Measurements from ENCODE around the gene VWA5B2. TPM values are rescaled to one million over a fixed set of nuclear protein-coding genes. Genes with fewer than 3 reads are reported as not detected.
A peak's percentile ranks its signal among the peaks of the same experiment; 100 is the strongest.
"Not testable (repeated sequence)": the region's sequence is repeated elsewhere in the genome, so short reads cannot be mapped to it uniquely, and the experiment has no call there.

Gene VWA5B2
- polyA plus RNA-seq, 1 donor from 2014 or later, result 0.20 TPM

- H3K27ac Mint-ChIP-seq, result no peak overlapping the region
- H3K27me3 Mint-ChIP-seq, result peaks cover 37% of the 10 kb centered on the region
- peak overlapping the region in 2 of 4 donors; percentile 34 to 55 for H3K4me3 Mint-ChIP-seq
- H3K36me3 Mint-ChIP-seq, result peaks cover 8% of the 10 kb centered on the region
- H3K4me1 Mint-ChIP-seq, result peaks cover 8 to 13% (median 12%) of the 10 kb centered on the region in 3 donors
- H3K9me3 Mint-ChIP-seq, result peaks cover 0 to 5% (median 0%) of the 10 kb centered on the region in 3 donors
Measured at GRCh38 chr3:184262764-184263179, 33.4 kb downstream of the VWA5B2 start.

GRCh38 chr3:184267249-184267648 lies 37.9 kb downstream of the VWA5B2 start:
- H3K27me3 Mint-ChIP-seq, result peaks cover 35% of the 10 kb centered on the region
- H3K4me3 Mint-ChIP-seq, H3K9me3 Mint-ChIP-seq: not testable (repeated sequence)

GRCh38 chr3:184272269-184272668 lies 42.9 kb downstream of the VWA5B2 start:
- peaks cover 0 to 3% (median 0%) of the 10 kb centered on the region in 3 donors for H3K9me3 Mint-ChIP-seq
- H3K36me3 Mint-ChIP-seq, result peaks cover 4% of the 10 kb centered on the region
- H3K4me1 Mint-ChIP-seq, result peaks cover 0 to 1% (median 0%) of the 10 kb centered on the region in 3 donors
- peaks cover 41% of the 10 kb centered on the region for H3K27me3 Mint-ChIP-seq
- H3K27ac Mint-ChIP-seq, result no peak overlapping the region
- H3K4me3 Mint-ChIP-seq, result peak overlapping the region in 1 of 4 donors; percentile 59

More at GRCh38 chr3:184267249-184267648, 37.9 kb downstream of the VWA5B2 start:
- H3K4me1 Mint-ChIP-seq, H3K27ac Mint-ChIP-seq, H3K36me3 Mint-ChIP-seq: not testable (repeated sequence)

GRCh38 chr3:184275381-184275701 lies 46.0 kb downstream of the VWA5B2 start:
- peaks cover 0 to 1% (median 0%) of the 10 kb centered on the region in 3 donors for H3K4me1 Mint-ChIP-seq
- peak overlapping the region in 1 of 4 donors; percentile 77 for H3K4me3 Mint-ChIP-seq
- no peak overlapping the region for H3K27ac Mint-ChIP-seq
- no peaks in the 10 kb centered on the region for H3K9me3 Mint-ChIP-seq
- H3K27me3 Mint-ChIP-seq, result peaks cover 40% of the 10 kb centered on the region
- no peaks in the 10 kb centered on the region for H3K36me3 Mint-ChIP-seq

- no peaks in the 10 kb centered on the region for H3K9me3 Mint-ChIP-seq
- no peak within 1 kb of the TSS for H3K27ac Mint-ChIP-seq
- H3K4me1 Mint-ChIP-seq, result peaks cover 0 to 1% (median 0%) of the 10 kb centered on the region in 3 donors
- H3K36me3 Mint-ChIP-seq, result no peaks in the 10 kb centered on the region
- peak within 1 kb of the TSS in 1 of 4 donors; percentile 77 for H3K4me3 Mint-ChIP-seq
- H3K27me3 Mint-ChIP-seq, result peaks cover 37% of the 10 kb centered on the region
Measured at GRCh38 chr3:184275961-184276910, 46.9 kb downstream of the VWA5B2 start, which contains the start of gene ECE2. Gene ECE2 (plus strand): TSS chr3:184276022. CDS start chr3:184276154, 132 bp downstream.

GRCh38 chr3:184277366-184277765 lies 48.0 kb downstream of the VWA5B2 start:
- peaks cover 2% of the 10 kb centered on the region for H3K36me3 Mint-ChIP-seq
- H3K4me1 Mint-ChIP-seq, result peaks cover 0 to 1% (median 0%) of the 10 kb centered on the region in 3 donors
- H3K4me3 Mint-ChIP-seq, result no peak overlapping the region
- H3K9me3 Mint-ChIP-seq, result no peaks in the 10 kb centered on the region
- peak overlapping the region in 1 of 3 donors; percentile 59 for H3K27ac Mint-ChIP-seq
- peaks cover 34% of the 10 kb centered on the region for H3K27me3 Mint-ChIP-seq

- Mint-ChIP-seq H3K4me3 (no peak overlapping the region), H3K9me3 (peaks cover 0 to 3% (median 0%) of the 10 kb centered on the region in 3 donors), H3K4me1 (peaks cover 0 to 1% (median 0%) of the 10 kb centered on the region in 3 donors), H3K36me3 (peaks cover 2% of the 10 kb centered on the region), H3K27ac (no peak overlapping the region), H3K27me3 (peaks cover 15% of the 10 kb centered on the region)
Measured at GRCh38 chr3:184282941-184283340, 53.6 kb downstream of the VWA5B2 start.

- H3K27ac Mint-ChIP-seq, result no peak overlapping the region
- H3K36me3 Mint-ChIP-seq, result peaks cover 2% of the 10 kb centered on the region
- peaks cover 0 to 1% (median 0%) of the 10 kb centered on the region in 3 donors for H3K4me1 Mint-ChIP-seq
- H3K4me3 Mint-ChIP-seq, result no peak overlapping the region
- peaks cover 0 to 3% (median 0%) of the 10 kb centered on the region in 3 donors for H3K9me3 Mint-ChIP-seq
- H3K27me3 Mint-ChIP-seq, result peaks cover 13% of the 10 kb centered on the region
Measured at GRCh38 chr3:184283681-184284080, 54.3 kb downstream of the VWA5B2 start.

- peaks cover 0 to 1% (median 0%) of the 10 kb centered on the region in 3 donors for H3K4me1 Mint-ChIP-seq
- peaks cover 17% of the 10 kb centered on the region for H3K27me3 Mint-ChIP-seq
- H3K9me3 Mint-ChIP-seq, result peaks cover 0 to 3% (median 0%) of the 10 kb centered on the region in 3 donors
- no peak overlapping the region for H3K27ac Mint-ChIP-seq
- H3K4me3 Mint-ChIP-seq, result no peak overlapping the region
- peaks cover 2% of the 10 kb centered on the region for H3K36me3 Mint-ChIP-seq
Measured at GRCh38 chr3:184284696-184285095, 55.3 kb downstream of the VWA5B2 start.

- peaks cover 0 to 1% (median 0%) of the 10 kb centered on the region in 3 donors for H3K4me1 Mint-ChIP-seq
- peak overlapping the region in 1 of 4 donors; percentile 8 for H3K4me3 Mint-ChIP-seq
- no peaks in the 10 kb centered on the region for H3K36me3 Mint-ChIP-seq
- H3K27ac Mint-ChIP-seq, result no peak overlapping the region
- peaks cover 14% of the 10 kb centered on the region for H3K27me3 Mint-ChIP-seq
- H3K9me3 Mint-ChIP-seq, result no peaks in the 10 kb centered on the region
Measured at GRCh38 chr3:184289426-184289938, 60.1 kb downstream of the VWA5B2 start.

GRCh38 chr3:184290331-184290730 lies 60.9 kb downstream of the VWA5B2 start:
- Mint-ChIP-seq H3K4me1 (no peaks in the 10 kb centered on the region), H3K27me3 (peaks cover 14% of the 10 kb centered on the region), H3K4me3 (no peak overlapping the region), H3K27ac (no peak overlapping the region), H3K36me3 (no peaks in the 10 kb centered on the region), H3K9me3 (no peaks in the 10 kb centered on the region)

GRCh38 chr3:184291044-184291737 lies 61.8 kb downstream of the VWA5B2 start:
- Mint-ChIP-seq H3K4me1 (no peaks in the 10 kb centered on the region), H3K9me3 (no peaks in the 10 kb centered on the region), H3K27me3 (peaks cover 12% of the 10 kb centered on the region), H3K36me3 (no peaks in the 10 kb centered on the region), H3K27ac (no peak overlapping the region), H3K4me3 (peak overlapping the region in 1 of 4 donors; percentile 17)
